Peyer's patch (tissue), 4 donors: ENCODE results near the gene NFAT5. TPM values are rescaled to one million over a fixed set of nuclear protein-coding genes. Genes with fewer than 3 reads are reported as not detected.
"Not testable (repeated sequence)": the region's sequence is repeated elsewhere in the genome, so short reads cannot be mapped to it uniquely, and the experiment has no call there.

ENCODE experiments used
- DNase-seq, 3 donors: peaks; one replicate each; pipeline ENCODE4 v3.0.0-alpha.2; 2017 to 2019
- H3K27ac ChIP-seq, 4 donors: fragments of 200-600 bp; sonication (generic); one replicate each; pipeline ENCODE4 v1.5.1; 2016 to 2019
- H3K27me3 ChIP-seq, 2 donors: fragments of 200-600 bp; sonication (generic); one replicate each; pipeline ENCODE4 v1.5.1; 2019
- H3K36me3 ChIP-seq, 3 donors: fragments of 200-600 bp; sonication (generic); one replicate each; pipeline ENCODE4 v1.5.1; 2016 to 2019
- H3K4me1 ChIP-seq, 4 donors: fragments of 200-600 bp; sonication (generic); one replicate each; pipeline ENCODE4 v1.5.1; 2016 to 2019
- H3K4me3 ChIP-seq, 4 donors: fragments of 200-600 bp; sonication (generic); 1 replicate in 3 of 4; 2 replicates in 1 of 4; pipeline ENCODE4 v1.5.1; 2016 to 2019; ENCODE audit warnings: mild to moderate bottlenecking in 1 of 4
- H3K9me3 ChIP-seq, 4 donors: fragments of 200-600 bp; sonication (generic); one replicate each; pipeline ENCODE4 v1.5.1; 2016 to 2019; ENCODE audit warnings: mild to moderate bottlenecking in 1 of 4
- CTCF ChIP-seq, 6 experiments: fragments of 450-650 bp in 4 of 6; fragments of 200-600 bp in 2 of 6; sonication (generic) in 1 of 6; IDR thresholded peaks; one replicate each; pipeline ENCODE4 v1.5.1; 2017 to 2019; ENCODE audit warnings: antibody characterized with exemption in 6 of 6, mild to moderate bottlenecking in 3 of 6, moderate library complexity in 1 of 6
- POLR2A ChIP-seq, 2 donors: fragments of 450-650 bp; IDR thresholded peaks; one replicate each; pipeline ENCODE4 v1.5.1; 2017; ENCODE audit warnings: antibody characterized with exemption in 2 of 2, mild to moderate bottlenecking in 2 of 2, moderate library complexity in 2 of 2
- total RNA-seq, 4 donors: library from RNA; depleted of rRNA; stranded (reverse); fragments of >200 nt; gene quantifications; one replicate each; pipeline ENCODE4 v1.1.0, GENCODE V29; 2016

Gene NFAT5
- 10 to 100 TPM; 40.5 to 93.3 (median 66.8) TPM for total RNA-seq

- no peaks in the 10 kb centered on the region for H3K36me3 ChIP-seq
- peak within 1 kb of the TSS; percentile 89 to 95 (median 92) for H3K4me3 ChIP-seq
- peak; percentile 88 to 96 (median 94) for DNase-seq
- peak within 1 kb of the TSS; percentile 97 to 99 (median 98) for H3K27ac ChIP-seq
- no peaks in the 10 kb centered on the region for H3K27me3 ChIP-seq
- no peaks in the 10 kb centered on the region for H3K9me3 ChIP-seq
- peak; percentile 69 to 92 for TF ChIP-seq POLR2A (IDR thresholded peaks at IDR 0.05)
- no peak for TF ChIP-seq CTCF (IDR thresholded peaks at IDR 0.05)
- H3K4me1 ChIP-seq = peaks cover 0 to 41% (median 4%) of the 10 kb centered on the region in 4 donors
These were observed at the start of gene NFAT5 for GRCh38 chr16:69565671-69566239. TSS of gene NFAT5 (plus strand) at chr16:69565966. CDS start at chr16:69566302, 336 bp downstream.

GRCh38 chr16:69517914-69518313, 47.9 kb upstream of the NFAT5 start:
- H3K27me3 ChIP-seq, H3K4me1 ChIP-seq, H3K36me3 ChIP-seq, H3K27ac ChIP-seq, H3K9me3 ChIP-seq, H3K4me3 ChIP-seq, DNase-seq: not testable (repeated sequence)

GRCh38 chr16:69520413-69520799, 45.4 kb upstream of the NFAT5 start:
- Histone ChIP-seq H3K4me3 (no peak overlapping the region), H3K36me3 (no peaks in the 10 kb centered on the region), H3K4me1 (no peaks in the 10 kb centered on the region), H3K27ac (no peak overlapping the region), H3K27me3 (no peaks in the 10 kb centered on the region), H3K9me3 (no peaks in the 10 kb centered on the region)
- TF ChIP-seq CTCF (IDR thresholded peaks at IDR 0.05) (no peak), POLR2A (IDR thresholded peaks at IDR 0.05) (no peak)
- no peak for DNase-seq

- no peak for TF ChIP-seq POLR2A (IDR thresholded peaks at IDR 0.05)
- TF ChIP-seq CTCF (IDR thresholded peaks at IDR 0.05) = no peak
- Histone ChIP-seq H3K9me3 (no peaks in the 10 kb centered on the region), H3K27ac (no peak overlapping the region)
These were observed 44.8 kb upstream of the NFAT5 start for GRCh38 chr16:69520800-69521602.

GRCh38 chr16:69522041-69522578, 43.7 kb upstream of the NFAT5 start:
- H3K4me3 ChIP-seq = no peak overlapping the region
- no peaks in the 10 kb centered on the region for H3K9me3 ChIP-seq
- H3K36me3 ChIP-seq = no peaks in the 10 kb centered on the region
- H3K27me3 ChIP-seq = no peaks in the 10 kb centered on the region
- TF ChIP-seq CTCF (IDR thresholded peaks at IDR 0.05) (no peak), POLR2A (IDR thresholded peaks at IDR 0.05) (no peak)
- peak in 1 of 3 donors; percentile 6 for DNase-seq
- H3K4me1 ChIP-seq = no peaks in the 10 kb centered on the region
- H3K27ac ChIP-seq = no peak overlapping the region

More at GRCh38 chr16:69520800-69521602, 44.8 kb upstream of the NFAT5 start:
- no peaks in the 10 kb centered on the region for H3K4me1 ChIP-seq
- no peaks in the 10 kb centered on the region for H3K27me3 ChIP-seq
- H3K36me3 ChIP-seq = no peaks in the 10 kb centered on the region
- no peak overlapping the region for H3K4me3 ChIP-seq
- peak in 1 of 3 donors; percentile 10 for DNase-seq
